H1 (cell line): ENCODE results near the gene TRPC1. TPM values are rescaled to one million over a fixed set of nuclear protein-coding genes. Genes with fewer than 3 reads are reported as not detected.

ENCODE experiments used
- CBX8 ChIP-seq: fragments of 300-800, 300-1000 bp; sonication (generic); IDR thresholded peaks from 2 replicates; pipeline ENCODE4 v1.7.1; 2016; ENCODE audit warnings: low read depth, low read length, borderline replicate concordance
- CEBPB ChIP-seq: IDR thresholded peaks from 2 replicates; pipeline ENCODE4 v1.6.1; 2012; ENCODE audit warnings: low read depth, low read length
- CREB1 ChIP-seq: IDR thresholded peaks from 2 replicates; pipeline ENCODE4 v1.6.1; 2012; ENCODE audit warnings: inconsistent platforms
- HDAC6 ChIP-seq: IDR thresholded peaks from one replicate; pipeline ENCODE4 v1.7.1; 2012; ENCODE audit warnings: low read depth, mild to moderate bottlenecking, inconsistent platforms, low read length, moderate library complexity
- JUN ChIP-seq: IDR thresholded peaks from 2 replicates; pipeline ENCODE4 v1.6.1; 2011; ENCODE audit warnings: low read depth, mild to moderate bottlenecking, improper control_type of control experiment, low read length
- KDM4A ChIP-seq: IDR thresholded peaks from one replicate; pipeline ENCODE4 v1.7.1; 2012; ENCODE audit warnings: low read depth, mild to moderate bottlenecking, moderate library complexity, low read length, inconsistent platforms; ENCODE audit not compliant: severe bottlenecking
- POLR2A ChIP-seq, 2 experiments: IDR thresholded peaks; 1 replicate in 1 of 2; 2 replicates in 1 of 2; pipeline ENCODE4 v1.6.1; 2011; ENCODE audit warnings: low read depth in 2 of 2, low read length in 2 of 2, mild to moderate bottlenecking in 2 of 2; ENCODE audit errors: control extremely low read depth in 1 of 2
- POU5F1 ChIP-seq: IDR thresholded peaks from 2 replicates; pipeline ENCODE4 v1.6.1; 2011; ENCODE audit warnings: low read depth, mild to moderate bottlenecking, low read length, moderate library complexity
- RAD21 ChIP-seq, 2 experiments: IDR thresholded peaks in 1 of 2; conservative IDR thresholded peaks in 1 of 2; 2 replicates each; pipeline ENCODE4 v1.6.1; 2011; ENCODE audit warnings: low read depth in 2 of 2, low read length in 2 of 2, improper control_type of control experiment in 1 of 2, inconsistent platforms in 1 of 2, mild to moderate bottlenecking in 1 of 2, moderate library complexity in 1 of 2
- SIRT6 ChIP-seq: IDR thresholded peaks from one replicate; pipeline ENCODE4 v1.7.1; 2012; ENCODE audit warnings: low read length, inconsistent platforms
- SP1 ChIP-seq: IDR thresholded peaks from 2 replicates; pipeline ENCODE4 v1.6.1; 2011; ENCODE audit warnings: low read depth, low read length
- TEAD4 ChIP-seq: IDR thresholded peaks from 2 replicates; pipeline ENCODE4 v1.6.1; 2012; ENCODE audit warnings: low read depth, low read length, inconsistent platforms, mixed read lengths
- polyA plus RNA-seq, 7 experiments: library from polyadenylated mRNA; depleted of rRNA in 3 of 7; stranded (reverse) in 5 of 7; unstranded in 2 of 7; fragments of >200 nt in 5 of 7; fragments of 200-250 nt in 2 of 7; gene quantifications; 1 replicate in 5 of 7; 2 replicates in 1 of 7; 4 replicates in 1 of 7; pipeline versions ENCODE4 v1.2.1 to v1.2.3, GENCODE V29; 2011 to 2013; ENCODE audit warnings: missing spikeins in 2 of 7, mixed read lengths in 2 of 7
- total RNA-seq: library from RNA; stranded (reverse); fragmentation: NEBNext Ultra II Directional; extraction: Animal tissue kit (Norgen Biotek cat#: 25700); gene quantifications from 2 replicates; pipeline ENCODE4 v1.2.1, GENCODE V29; 2021

The TRPC1 gene
- total and polyA plus RNA-seq, 2 of the 8 experiments (the other 6 are each of a cell fraction or from before 2014, with no cell fraction given) = 22.6 to 23.1 TPM

DNA sequence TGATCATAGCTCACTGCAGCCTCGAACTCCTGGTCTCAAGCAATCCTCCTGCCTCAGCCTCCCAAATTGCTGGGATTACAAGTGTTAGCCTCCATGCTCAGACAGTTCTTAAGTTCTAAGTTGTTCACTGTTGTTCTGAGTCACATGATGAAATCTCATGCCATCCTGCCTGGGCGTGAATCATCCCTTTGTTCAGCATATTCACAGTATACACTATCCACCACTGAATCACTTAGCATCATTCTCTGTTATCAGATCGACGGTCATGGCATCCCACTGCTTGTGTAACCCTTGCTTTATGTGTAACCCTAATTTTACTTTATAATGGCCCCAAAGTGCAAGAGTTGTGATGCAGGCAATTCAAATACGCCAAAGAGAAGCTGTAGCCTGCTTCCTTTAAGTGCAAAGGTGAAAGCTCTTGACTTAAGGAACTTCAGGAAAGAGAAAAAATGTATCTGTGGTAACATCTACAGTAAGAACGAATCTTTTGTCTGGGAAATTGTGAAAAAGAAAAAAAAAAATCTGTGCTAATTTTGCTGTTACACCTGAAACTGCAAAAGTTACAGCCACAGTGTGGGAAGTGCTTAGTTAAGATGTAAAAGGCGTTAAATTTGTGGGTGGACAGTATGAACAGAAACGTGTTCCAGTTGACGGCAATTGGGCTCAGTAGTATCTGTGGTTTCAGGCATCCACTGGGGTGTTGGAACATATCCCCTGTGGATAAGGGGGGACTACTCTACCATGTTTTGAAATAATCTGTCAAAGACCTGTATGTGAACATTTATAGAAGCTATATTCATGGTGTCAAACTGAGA lies 84.5 kb downstream of the TRPC1 start (continued):
- TF ChIP-seq SP1 = no peak
- no peak for TF ChIP-seq POLR2A (IDR thresholded peaks at IDR 0.05; ENCODE audit: control extremely low read depth in 1 of 2, low read depth in 2 of 2, low read length in 2 of 2)
- no peak for TF ChIP-seq POU5F1
- no peak for TF ChIP-seq CEBPB
- no peak for TF ChIP-seq HDAC6
- TF ChIP-seq TEAD4 = no peak
- TF ChIP-seq SIRT6 = no peak
- TF ChIP-seq CREB1 = no peak
- no peak for TF ChIP-seq RAD21 (IDR thresholded peaks at IDR 0.05 in 1 of 2, conservative IDR thresholded peaks at IDR 0.05 in 1 of 2; ENCODE audit: low read depth in 2 of 2, low read length in 2 of 2)
- TF ChIP-seq JUN = no peak
- no peak for TF ChIP-seq KDM4A
- no peak for TF ChIP-seq CBX8
